HEK293 (cell line): ENCODE data around the gene MAP1A.
A peak's percentile ranks its signal among the peaks of the same experiment; 100 is the strongest.

Source experiments
- BCL11B ChIP-seq: fragments of 450-650 bp; formaldehyde crosslinking; IDR thresholded peaks from 2 replicates; pipeline ENCODE4 v1.5.1; 2016; ENCODE audit warnings: low read depth, missing biosample characterization, missing genetic modification characterization
- KLF9 ChIP-seq: fragments of 450-650 bp; formaldehyde crosslinking; IDR thresholded peaks from 2 replicates; pipeline ENCODE4 v1.5.1; 2016; ENCODE audit warnings: missing biosample characterization, missing genetic modification characterization, low read depth
- PRDM10 ChIP-seq: fragments of 450-650 bp; formaldehyde crosslinking; IDR thresholded peaks from 2 replicates; pipeline ENCODE4 v1.5.1; 2016; ENCODE audit warnings: missing biosample characterization, missing genetic modification characterization
- RBAK ChIP-seq: fragments of 450-650 bp; formaldehyde crosslinking; IDR thresholded peaks from 2 replicates; pipeline ENCODE4 v1.5.1; 2016; ENCODE audit warnings: missing biosample characterization, missing genetic modification characterization
- REST ChIP-seq: fragments of 450-650 bp; formaldehyde crosslinking; IDR thresholded peaks from 2 replicates; pipeline ENCODE4 v1.5.1; 2016; ENCODE audit warnings: missing biosample characterization, missing genetic modification characterization
- SP2 ChIP-seq: fragments of 450-650 bp; formaldehyde crosslinking; IDR thresholded peaks from 2 replicates; pipeline ENCODE4 v1.5.1; 2016; ENCODE audit warnings: missing biosample characterization, missing genetic modification characterization
- SP7 ChIP-seq: fragments of 450-650 bp; formaldehyde crosslinking; IDR thresholded peaks from 2 replicates; pipeline ENCODE4 v1.5.1; 2016; ENCODE audit warnings: missing biosample characterization, missing genetic modification characterization
- ZBTB20 ChIP-seq: fragments of 450-650 bp; formaldehyde crosslinking; IDR thresholded peaks from 2 replicates; pipeline ENCODE4 v1.5.1; 2016; ENCODE audit warnings: missing biosample characterization, missing genetic modification characterization
- ZBTB21 ChIP-seq: fragments of 450-650 bp; formaldehyde crosslinking; IDR thresholded peaks from 2 replicates; pipeline ENCODE4 v1.5.1; 2017; ENCODE audit warnings: missing biosample characterization, missing genetic modification characterization
- ZNF155 ChIP-seq: fragments of 450-650 bp; formaldehyde crosslinking; IDR thresholded peaks from 2 replicates; pipeline ENCODE4 v1.5.1; 2016; ENCODE audit warnings: missing biosample characterization, missing genetic modification characterization
- ZNF16 ChIP-seq: fragments of 450-650 bp; formaldehyde crosslinking; IDR thresholded peaks from 2 replicates; pipeline ENCODE4 v1.5.1; 2016; ENCODE audit warnings: low read depth, missing biosample characterization, missing genetic modification characterization
- ZNF18 ChIP-seq: fragments of 450-650 bp; formaldehyde crosslinking; IDR thresholded peaks from 2 replicates; pipeline ENCODE4 v1.5.1; 2016; ENCODE audit warnings: missing biosample characterization, missing genetic modification characterization
- ZNF302 ChIP-seq: fragments of 450-650 bp; formaldehyde crosslinking; IDR thresholded peaks from 2 replicates; pipeline ENCODE4 v1.5.1; 2016; ENCODE audit warnings: missing biosample characterization, missing genetic modification characterization, low read depth
- ZNF311 ChIP-seq: fragments of 450-650 bp; formaldehyde crosslinking; IDR thresholded peaks from 2 replicates; pipeline ENCODE4 v1.5.1; 2017; ENCODE audit warnings: missing biosample characterization, missing genetic modification characterization, borderline replicate concordance
- ZNF350 ChIP-seq: fragments of 450-650 bp; formaldehyde crosslinking; IDR thresholded peaks from 2 replicates; pipeline ENCODE4 v1.5.0; 2017; ENCODE audit warnings: missing biosample characterization, mild to moderate bottlenecking, missing genetic modification characterization
- ZNF37A ChIP-seq: fragments of 450-650 bp; IDR thresholded peaks from 2 replicates; pipeline ENCODE4 v1.5.1; 2018; ENCODE audit warnings: missing biosample characterization, missing genetic modification characterization
- ZNF394 ChIP-seq: fragments of 450-650 bp; formaldehyde crosslinking; IDR thresholded peaks from 2 replicates; pipeline ENCODE4 v1.5.1; 2016; ENCODE audit warnings: missing biosample characterization, missing genetic modification characterization, mild to moderate bottlenecking, moderate library complexity, borderline replicate concordance
- ZNF398 ChIP-seq: fragments of 450-650 bp; formaldehyde crosslinking; IDR thresholded peaks from 2 replicates; pipeline ENCODE4 v1.5.1; 2017; ENCODE audit warnings: missing biosample characterization, missing genetic modification characterization
- ZNF473 ChIP-seq: fragments of 450-650 bp; formaldehyde crosslinking; IDR thresholded peaks from 2 replicates; pipeline ENCODE4 v1.5.1; 2017; ENCODE audit warnings: missing biosample characterization, missing genetic modification characterization
- ZNF510 ChIP-seq: fragments of 450-650 bp; formaldehyde crosslinking; IDR thresholded peaks from 2 replicates; pipeline ENCODE4 v1.5.1; 2018; ENCODE audit warnings: mild to moderate bottlenecking, missing genetic modification characterization, missing biosample characterization; ENCODE audit not compliant: insufficient replicate concordance
- ZNF558 ChIP-seq: fragments of 450-650 bp; formaldehyde crosslinking; IDR thresholded peaks from 2 replicates; pipeline ENCODE4 v1.5.1; 2016; ENCODE audit warnings: missing biosample characterization, missing genetic modification characterization
- ZNF585B ChIP-seq: fragments of 450-650 bp; formaldehyde crosslinking; IDR thresholded peaks from 2 replicates; pipeline ENCODE4 v1.5.1; 2016; ENCODE audit warnings: missing biosample characterization, missing genetic modification characterization
- ZNF596 ChIP-seq: fragments of 450-650 bp; IDR thresholded peaks from 2 replicates; pipeline ENCODE4 v1.5.0; 2018; ENCODE audit warnings: missing biosample characterization, mild to moderate bottlenecking, missing genetic modification characterization, moderate library complexity
- ZNF621 ChIP-seq: fragments of 450-650 bp; formaldehyde crosslinking; IDR thresholded peaks from 2 replicates; pipeline ENCODE4 v1.5.1; 2017; ENCODE audit warnings: missing biosample characterization, missing genetic modification characterization
- ZNF629 ChIP-seq: fragments of 450-650 bp; formaldehyde crosslinking; IDR thresholded peaks from 2 replicates; pipeline ENCODE4 v1.5.1; 2017; ENCODE audit warnings: missing biosample characterization, missing genetic modification characterization
- ZNF658 ChIP-seq: fragments of 450-650 bp; formaldehyde crosslinking; IDR thresholded peaks from 2 replicates; pipeline ENCODE4; 2016; ENCODE audit warnings: missing biosample characterization, missing genetic modification characterization
- ZNF677 ChIP-seq: fragments of 450-650 bp; IDR thresholded peaks from 2 replicates; pipeline ENCODE4 v1.5.0; 2018; ENCODE audit warnings: missing biosample characterization, mild to moderate bottlenecking, missing genetic modification characterization, moderate library complexity
- ZNF792 ChIP-seq: fragments of 450-650 bp; formaldehyde crosslinking; IDR thresholded peaks from 2 replicates; pipeline ENCODE4 v1.5.1; 2016; ENCODE audit warnings: missing biosample characterization, missing genetic modification characterization
- ZNF837 ChIP-seq: fragments of 450-650 bp; formaldehyde crosslinking; IDR thresholded peaks from 2 replicates; pipeline ENCODE4 v1.5.1; 2016; ENCODE audit warnings: missing biosample characterization, missing genetic modification characterization
- ZXDB ChIP-seq: fragments of 450-650 bp; formaldehyde crosslinking; IDR thresholded peaks from 2 replicates; pipeline ENCODE4 v1.5.1; 2016; ENCODE audit warnings: missing biosample characterization, missing genetic modification characterization

MAP1A gene

GRCh38 chr15:43492673-43493601, 24.5 kb upstream of the MAP1A start, which contains the start of gene TP53BP1 (continued):
- TF ChIP-seq ZNF677 (tag by site-specific recombination) (no peak), ZNF16 (no peak), ZNF155 (tag by site-specific recombination) (no peak), ZNF510 (no peak), ZNF585B (no peak), ZNF792 (tag by site-specific recombination) (no peak), ZNF629 (tag by site-specific recombination) (peak; percentile 97), SP7 (tag by site-specific recombination) (0 out of 2 replicates have a peak, but pooled peaks have one; percentile 20), ZNF311 (tag by site-specific recombination) (no peak), ZNF473 (tag by site-specific recombination) (no peak), ZNF837 (tag by site-specific recombination) (no peak), ZNF398 (tag by site-specific recombination) (peak; percentile 41), ZNF302 (tag by site-specific recombination) (no peak), ZNF658 (tag by site-specific recombination) (no peak), RBAK (tag by site-specific recombination) (no peak), ZNF37A (tag by site-specific recombination) (no peak), REST (tag by site-specific recombination) (no peak), KLF9 (tag by site-specific recombination) (peak; percentile 94), ZBTB20 (tag by site-specific recombination) (no peak), ZNF350 (tag by site-specific recombination) (no peak), PRDM10 (tag by site-specific recombination) (peak; percentile 46; the same call in 1 of the 2 replicates), ZNF558 (tag by site-specific recombination) (no peak), ZNF394 (tag by site-specific recombination) (no peak), ZXDB (tag by site-specific recombination) (peak; percentile 58), ZBTB21 (peak; percentile 91), BCL11B (tag by site-specific recombination) (no peak), ZNF18 (no peak), SP2 (peak; percentile 97), ZNF621 (tag by site-specific recombination) (no peak), ZNF596 (tag by site-specific recombination) (no peak)
